ENCODE measurements around the gene NT5DC2.

DNA sequence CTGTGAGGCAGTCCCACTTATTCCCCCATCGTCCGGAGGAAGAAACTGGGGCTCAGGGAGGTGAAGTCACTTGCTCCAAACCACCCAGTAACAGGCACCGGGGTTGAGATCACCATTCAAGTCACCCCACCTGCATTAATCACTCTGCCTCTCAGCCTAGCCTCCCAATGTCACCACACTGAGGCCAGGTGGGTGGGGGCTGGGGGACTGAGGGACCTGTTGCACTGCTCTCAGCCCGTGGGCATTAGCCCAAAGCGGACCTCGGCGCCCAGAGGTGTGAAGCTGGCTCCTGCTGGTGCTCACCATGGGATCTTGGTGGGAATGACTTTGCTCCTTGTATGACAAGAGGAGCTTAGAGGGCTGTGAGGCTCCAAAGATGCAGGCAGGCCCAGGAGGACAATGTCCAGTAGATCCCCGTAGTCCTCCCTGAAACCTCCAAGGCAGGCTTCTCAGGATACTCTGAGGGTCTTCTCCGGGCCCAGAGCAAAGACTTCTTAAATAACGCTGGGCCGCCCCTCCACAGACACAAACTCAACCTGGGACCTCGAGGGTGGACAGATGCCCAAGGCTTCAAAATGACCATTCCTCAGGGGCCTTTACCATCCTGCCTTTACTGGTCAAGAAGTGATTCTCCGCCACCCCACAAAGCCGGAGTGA lies 1.7 kb downstream of the NT5DC2 start:
- TF ChIP-seq, protein P1, sequence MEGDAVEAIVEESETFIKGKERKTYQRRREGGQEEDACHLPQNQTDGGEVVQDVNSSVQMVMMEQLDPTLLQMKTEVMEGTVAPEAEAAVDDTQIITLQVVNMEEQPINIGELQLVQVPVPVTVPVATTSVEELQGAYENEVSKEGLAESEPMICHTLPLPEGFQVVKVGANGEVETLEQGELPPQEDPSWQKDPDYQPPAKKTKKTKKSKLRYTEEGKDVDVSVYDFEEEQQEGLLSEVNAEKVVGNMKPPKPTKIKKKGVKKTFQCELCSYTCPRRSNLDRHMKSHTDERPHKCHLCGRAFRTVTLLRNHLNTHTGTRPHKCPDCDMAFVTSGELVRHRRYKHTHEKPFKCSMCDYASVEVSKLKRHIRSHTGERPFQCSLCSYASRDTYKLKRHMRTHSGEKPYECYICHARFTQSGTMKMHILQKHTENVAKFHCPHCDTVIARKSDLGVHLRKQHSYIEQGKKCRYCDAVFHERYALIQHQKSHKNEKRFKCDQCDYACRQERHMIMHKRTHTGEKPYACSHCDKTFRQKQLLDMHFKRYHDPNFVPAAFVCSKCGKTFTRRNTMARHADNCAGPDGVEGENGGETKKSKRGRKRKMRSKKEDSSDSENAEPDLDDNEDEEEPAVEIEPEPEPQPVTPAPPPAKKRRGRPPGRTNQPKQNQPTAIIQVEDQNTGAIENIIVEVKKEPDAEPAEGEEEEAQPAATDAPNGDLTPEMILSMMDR (IDR thresholded peaks at IDR 0.05): no peak
- TF ChIP-seq POLR2A (IDR thresholded peaks at IDR 0.05) (no peak), POLR2AphosphoS5 (IDR thresholded peaks at IDR 0.05) (no peak)
